HCT116 (cell line): ENCODE data around the gene DCAF15. TPM values are rescaled to one million over a fixed set of nuclear protein-coding genes. Genes with fewer than 3 reads are reported as not detected.
"Not testable (repeated sequence)": the region's sequence is repeated elsewhere in the genome, so short reads cannot be mapped to it uniquely, and the experiment has no call there.

Experiments
- ATAC-seq: fragments of 200-7000 bp; cut with Tn5 transposase; 2 replicates; pipeline ENCODE4 v1.9.1; 2020; ENCODE audit warnings: mild to moderate bottlenecking, moderate library complexity
- BruUV-seq: library from RNA; stranded (reverse); fragments of 400-500 nt; replicated peaks from 2 replicates; lab custom pipeline; 2021; lab: Mats Ljungman, UMichigan
- CTCF ChIA-PET: fragments of 300-600 bp; sonication (Branson Sonifier 250); formaldehyde crosslinking; loops from one replicate; lab custom pipeline; 2021; ENCODE audit warnings: antibody characterized with exemption; lab: Charles Lee
- POLR2A ChIA-PET: fragments of 300-600, 350-600 bp; sonication (Branson Sonifier 250); formaldehyde crosslinking; loops from one replicate; lab custom pipeline; 2021; ENCODE audit warnings: antibody characterized with exemption; lab: Charles Lee
- RAD21 ChIA-PET, 2 experiments: fragments of 300-600 bp; sonication (Branson Sonifier 250); formaldehyde crosslinking; loops; one replicate each; lab custom pipeline; 2023; ENCODE audit warnings: low total read pairs in 2 of 2; ENCODE audit not compliant: uncharacterized antibody in 2 of 2, unreplicated experiment in 2 of 2, low non-redundant PET in 1 of 2; lab: Charles Lee
- DNase-seq: peaks from one replicate; pipeline ENCODE4 v3.0.0-alpha.2; 2010; ENCODE audit warnings: low read depth, low spot score
- H2AFZ ChIP-seq: fragments of 200-600 bp; shearing (Covaris generic), sonication (generic); 2 replicates; pipeline ENCODE4 v1.6.1; 2017; ENCODE audit warnings: low read depth, mixed run types, mixed read lengths, antibody characterized with exemption, low read length; ENCODE audit not compliant: poor library complexity, severe bottlenecking
- H3K27ac ChIP-seq: 2 replicates; pipeline ENCODE4 v1.5.1; 2012; ENCODE audit warnings: low read depth, low read length
- H3K27me3 ChIP-seq: fragments of 200-600 bp; sonication (generic); 2 replicates; pipeline ENCODE4 v1.6.1; 2016; ENCODE audit warnings: mixed run types, low read length, mixed read lengths; ENCODE audit not compliant: insufficient read depth
- H3K36me3 ChIP-seq, 2 experiments: fragments of 200-500 bp in 1 of 2; fragments of 200-600 bp in 1 of 2; sonication (Bioruptor generic) in 1 of 2; sonication (generic) in 1 of 2; 2 replicates each; pipeline versions ENCODE4 v1.5.1 to v1.6.1; 2014 to 2016; ENCODE audit warnings: low read length in 2 of 2, inconsistent platforms in 1 of 2, mixed read lengths in 1 of 2, mixed run types in 1 of 2; ENCODE audit not compliant: insufficient read depth in 2 of 2, control insufficient read depth in 1 of 2
- H3K4me1 ChIP-seq, 2 experiments: fragments of 200-600 bp in 1 of 2; sonication (generic) in 1 of 2; 2 replicates each; pipeline versions ENCODE4 v1.5.1 to v1.6.1; 2012 to 2017; ENCODE audit warnings: low read length in 2 of 2, inconsistent platforms in 1 of 2, mild to moderate bottlenecking in 1 of 2, mixed read lengths in 1 of 2, mixed run types in 1 of 2, moderate library complexity in 1 of 2; ENCODE audit not compliant: insufficient read depth in 2 of 2, control insufficient read depth in 1 of 2
- H3K4me2 ChIP-seq: fragments of 200-600 bp; sonication (generic); 2 replicates; pipeline ENCODE4 v1.6.1; 2017; ENCODE audit warnings: mixed run types, low read length, mixed read lengths
- H3K4me3 ChIP-seq, 2 experiments: fragments of 200-600 bp in 1 of 2; sonication (generic) in 1 of 2; replicated peaks in 1 of 2; 2 replicates each; pipeline ENCODE4 v1.5.1; 2011 to 2016; ENCODE audit warnings: low read length in 2 of 2, control low read depth in 1 of 2, low read depth in 1 of 2, mild to moderate bottlenecking in 1 of 2, mixed read lengths in 1 of 2, mixed run types in 1 of 2
- H3K79me2 ChIP-seq: fragments of 200-600 bp; sonication (generic); 2 replicates; pipeline ENCODE4 v1.6.1; 2017; ENCODE audit warnings: mild to moderate bottlenecking, mixed run types, low read length, moderate library complexity, mixed read lengths; ENCODE audit not compliant: insufficient read depth
- H3K9ac ChIP-seq: fragments of 200-600 bp; sonication (generic); 2 replicates; pipeline ENCODE4 v1.6.1; 2016; ENCODE audit warnings: low read length, mixed read lengths
- H3K9me2 ChIP-seq: fragments of 200-600 bp; sonication (generic), shearing (Covaris generic); 2 replicates; pipeline ENCODE4 v1.6.1; 2017; ENCODE audit warnings: mixed run types, mild to moderate bottlenecking, moderate library complexity; ENCODE audit not compliant: insufficient read depth
- H3K9me3 ChIP-seq, 2 experiments: fragments of 200-500 bp in 1 of 2; fragments of 200-600 bp in 1 of 2; sonication (Bioruptor generic) in 1 of 2; sonication (generic) in 1 of 2; 2 replicates each; pipeline ENCODE4 v1.6.1; 2014 to 2017; ENCODE audit warnings: low read length in 2 of 2, mixed read lengths in 2 of 2, inconsistent platforms in 1 of 2, low read depth in 1 of 2, mild to moderate bottlenecking in 1 of 2, mixed run types in 1 of 2, moderate library complexity in 1 of 2; ENCODE audit not compliant: control insufficient read depth in 1 of 2, insufficient read depth in 1 of 2
- H4K20me1 ChIP-seq: fragments of 200-600 bp; sonication (generic), shearing (Covaris generic); 2 replicates; pipeline ENCODE4 v1.6.1; 2017; ENCODE audit warnings: mixed run types, mild to moderate bottlenecking, moderate library complexity; ENCODE audit not compliant: insufficient read depth
- CEBPB ChIP-seq: IDR thresholded peaks from 2 replicates; pipeline ENCODE4 v1.6.1; 2012; ENCODE audit warnings: low read depth
- FOSL1 ChIP-seq: IDR thresholded peaks from 2 replicates; pipeline ENCODE4 v1.6.1; 2012; ENCODE audit warnings: low read depth
- REST ChIP-seq: IDR thresholded peaks from 2 replicates; pipeline ENCODE4 v1.6.1; 2012; ENCODE audit warnings: low read depth
- SP1 ChIP-seq: IDR thresholded peaks from 2 replicates; pipeline ENCODE4 v1.6.1; 2012; ENCODE audit warnings: low read depth
- intact Hi-C: fragments of 100-400 bp; cut with micrococcal nuclease; formaldehyde crosslinking; loops from 2 replicates; pipeline ENCODE4 v1.10.0; 2022
- total RNA-seq: library from RNA; stranded (reverse); gene quantifications from one replicate; pipeline ENCODE4 v1.2.1, GENCODE V29; 2021; ENCODE audit not compliant: unreplicated experiment

The DCAF15 gene
- total RNA-seq, 1 experiment from 2014 or later: 46.2 TPM

DNA sequence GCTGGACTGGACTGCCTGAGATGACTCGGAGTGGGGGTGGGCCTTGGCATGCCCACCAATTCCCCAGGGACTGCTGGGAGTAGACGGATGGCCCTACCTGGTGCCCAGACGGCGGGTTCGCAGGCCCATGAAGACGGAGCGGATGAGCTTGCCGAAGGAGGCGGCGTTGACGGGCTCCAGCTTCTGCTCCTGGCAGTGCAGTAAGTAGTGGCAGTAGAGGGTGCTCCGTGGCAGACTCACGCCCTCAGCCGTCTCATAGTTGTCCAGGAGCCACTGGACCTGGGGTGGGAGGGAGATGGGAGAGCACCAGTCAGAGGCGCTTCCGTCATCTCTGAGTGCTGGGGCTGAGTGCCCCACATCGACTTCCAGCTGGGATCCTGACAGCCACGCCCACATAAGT lies 17.6 kb downstream of the DCAF15 start:
- Histone ChIP-seq H2AFZ (no peak overlapping the region), H3K9me2 (no peaks in the 10 kb centered on the region), H3K4me1 (peaks cover 0 to 10% of the 10 kb centered on the region in 2 experiments; a peak in 3 of 4 replicates), H3K79me2 (no peaks in the 10 kb centered on the region), H3K4me3 (no peak overlapping the region), H4K20me1 (no peaks in the 10 kb centered on the region), H3K27me3 (no peaks in the 10 kb centered on the region), H3K27ac (no peak overlapping the region), H3K36me3 (peaks cover 0 to 4% of the 10 kb centered on the region in 2 experiments; a peak in 1 of 4 replicates), H3K9ac (no peak overlapping the region), H3K4me2 (no peak overlapping the region), H3K9me3 (no peaks in the 10 kb centered on the region)
- no TSS peak for BruUV-seq
- no peak for ATAC-seq
- intact Hi-C loops: no loop called here
- ChIA-PET CTCF (no interaction called here), POLR2A (no interaction called here), RAD21 (no interaction called here)
- no peak for DNase-seq
- TF ChIP-seq CEBPB (no peak), SP1 (no peak), REST (no peak), FOSL1 (no peak)

DNA sequence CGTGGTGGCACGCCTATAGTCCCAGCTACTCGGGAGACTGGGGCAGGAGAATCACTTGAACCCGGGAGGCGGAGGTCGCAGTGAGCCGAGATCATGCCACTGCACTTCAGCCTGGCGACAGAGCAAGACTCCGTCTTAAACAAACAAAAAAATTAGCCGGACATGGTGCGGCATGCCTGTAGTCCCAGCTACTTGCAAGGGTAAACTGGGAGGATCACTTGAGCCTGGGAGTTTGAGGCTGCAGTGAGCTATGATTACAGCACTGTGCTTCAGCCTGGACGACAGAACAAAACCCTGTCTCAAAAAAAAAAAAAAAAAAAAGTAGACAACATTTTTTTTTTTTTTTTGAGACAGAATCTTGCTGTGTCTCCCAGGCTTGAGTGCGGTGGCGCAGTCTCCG lies 19.6 kb downstream of the DCAF15 start:
- H3K79me2 ChIP-seq, H3K27ac ChIP-seq, H3K27me3 ChIP-seq, CTCF ChIA-PET, H3K9ac ChIP-seq, H3K9me2 ChIP-seq, BruUV-seq, ATAC-seq, H3K4me3 ChIP-seq, RAD21 ChIA-PET, H3K4me2 ChIP-seq, H2AFZ ChIP-seq, H3K36me3 ChIP-seq, H3K9me3 ChIP-seq, H3K4me1 ChIP-seq, POLR2A ChIA-PET, H4K20me1 ChIP-seq, DNase-seq, intact Hi-C loops: not testable (repeated sequence)
